Motor neuron (in vitro differentiated cells): ENCODE data around the gene CPNE5. TPM values are rescaled to one million over a fixed set of nuclear protein-coding genes. Genes with fewer than 3 reads are reported as not detected.

Experiments used
- ATAC-seq, 8 experiments: fragments of 200-7000 bp; cut with Tn5 transposase; replicated peaks in 6 of 8; 2 replicates each; pipeline ENCODE4 v1.8.0; 2021; ENCODE audit warnings: mild to moderate bottlenecking in 8 of 8, moderate library complexity in 8 of 8
- H3K27ac ChIP-seq, 2 donors: fragments of 250-450 bp; sonication (Bioruptor Pico); 2 replicates each; pipeline ENCODE4 v1.9.0; 2021; ENCODE audit warnings: antibody characterized with exemption in 2 of 2, mild to moderate bottlenecking in 2 of 2, moderate library complexity in 1 of 2
- H3K4me1 ChIP-seq, 2 donors: fragments of 250-450 bp; sonication (Bioruptor Pico); replicated peaks in 1 of 2; 2 replicates each; pipeline ENCODE4 v1.6.1; 2021; ENCODE audit warnings: antibody characterized with exemption in 2 of 2, mild to moderate bottlenecking in 2 of 2, moderate library complexity in 1 of 2
- H3K4me3 ChIP-seq, 5 donors: fragments of 250-450 bp; sonication (Bioruptor Pico); 2 replicates each; pipeline ENCODE4 v1.9.0; 2021; ENCODE audit warnings: antibody characterized with exemption in 5 of 5, mild to moderate bottlenecking in 5 of 5, moderate library complexity in 4 of 5
- WGBS, 10 experiments: fragments of 450-650 bp; shearing (Covaris generic); methylation state at CpG; one replicate each; pipeline ENCODE4 v1.0.0; 2022; 5-methylcytosine and 5-hydroxymethylcytosine counted together
- in situ Hi-C, 9 experiments: fragments of 400-800 bp; cut with MboI; loops; one replicate each; pipeline ENCODE4 v1.15.0; 2021; ENCODE audit warnings: low sequenced_read_pairs in 9 of 9, low pct_unique_long_range_greater_than_20kb in 2 of 9; ENCODE audit not compliant: unreplicated experiment in 9 of 9
- total RNA-seq, 8 experiments: library from RNA; unstranded; fragments of 300-600 nt; gene quantifications; 2 replicates each; pipeline versions ENCODE4 v1.2.3 to v1.2.4, GENCODE V29; 2022

The CPNE5 gene
- total RNA-seq, 8 experiments from 2014 or later, result 0.45 to 3.1 (median 1.7) TPM

DNA sequence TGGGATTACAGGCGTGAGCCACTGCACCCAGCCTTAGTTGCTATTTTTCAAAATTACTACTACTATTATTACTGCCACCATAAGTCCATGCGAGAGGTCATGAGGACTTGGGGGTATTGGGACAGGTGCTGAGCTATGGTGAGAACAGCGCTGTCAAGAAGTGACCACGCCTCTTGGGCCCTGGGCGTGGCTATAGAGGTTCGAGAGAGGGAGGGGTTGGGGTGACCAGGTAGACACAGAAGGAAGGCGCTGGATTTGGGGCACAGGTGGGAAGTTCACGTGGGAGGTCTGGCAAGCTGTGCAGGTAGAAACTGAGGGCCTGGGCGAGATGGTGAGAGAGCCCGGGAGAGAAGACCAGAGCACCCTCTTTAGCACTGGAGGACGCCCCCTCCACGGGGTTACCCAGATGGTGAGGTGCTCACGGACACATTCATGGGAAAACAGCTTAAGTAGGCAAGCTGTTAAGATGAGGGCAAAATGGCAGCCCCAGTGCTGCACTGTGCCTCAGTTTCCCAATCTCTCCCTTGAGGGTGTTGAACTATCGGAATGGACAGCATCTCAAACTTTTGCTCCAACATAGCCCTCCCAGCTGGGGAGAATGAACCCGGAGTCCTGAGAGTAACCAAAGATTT lies 80.6 kb downstream of the CPNE5 start:
- 20 to 100% (median 88%) methylated on average over 1 to 6 of the region's 15 CpGs; no CpG with 5 or more reads in 2 of the 10 experiments for WGBS, 10 experiments

GRCh38 chr6:36757943-36758508 lies 81.2 kb downstream of the CPNE5 start:
- no peak overlapping the region for H3K4me3 ChIP-seq
- in situ Hi-C loops, result loop anchor here in 3 of 9 experiments (10.0 to 25.0 kb wide), 3 partner anchors 143 to 254 kb away; partner anchors contain the start of gene FGD2 (in 1 of the 3)
- no peak for ATAC-seq
- H3K4me1 ChIP-seq, result peaks cover 25% of the 10 kb centered on the region in 2 donors
- 25 to 100% (median 80%) methylated on average over 1 to 2 of the region's 6 CpGs; no CpG with 5 or more reads in 1 of the 10 experiments for WGBS, 10 experiments
- no peak overlapping the region for H3K27ac ChIP-seq

More for the DNA sequence above, 80.6 kb downstream of the CPNE5 start:
- peak in 3 of 8 experiments; percentile 3 to 34 (median 5) for ATAC-seq
- peaks cover 19 to 21% of the 10 kb centered on the region in 2 donors for H3K4me1 ChIP-seq
- no peak overlapping the region for H3K27ac ChIP-seq
- in situ Hi-C loops, result loop anchor here in 3 of 9 experiments (10.0 to 25.0 kb wide), 3 partner anchors 144 to 254 kb away; partner anchors contain the start of gene FGD2 (in 1 of the 3)
- H3K4me3 ChIP-seq, result no peak overlapping the region

- H3K4me3 ChIP-seq, result no peak overlapping the region
- WGBS, 10 experiments, result 49 to 92% (median 80%) methylated on average over 2 to 4 of the region's 4 CpGs; no CpG with 5 or more reads in 4 of the 10 experiments
- H3K4me1 ChIP-seq, result peaks cover 25 to 29% of the 10 kb centered on the region in 2 donors
- no peak overlapping the region for H3K27ac ChIP-seq
- in situ Hi-C loops, result loop anchor here in 3 of 9 experiments (10.0 to 25.0 kb wide), 3 partner anchors 142 to 255 kb away; partner anchors contain the start of gene FGD2 (in 1 of the 3)
- ATAC-seq, result no peak
Observed at GRCh38 chr6:36757206-36757605, 82.0 kb downstream of the CPNE5 start.

DNA sequence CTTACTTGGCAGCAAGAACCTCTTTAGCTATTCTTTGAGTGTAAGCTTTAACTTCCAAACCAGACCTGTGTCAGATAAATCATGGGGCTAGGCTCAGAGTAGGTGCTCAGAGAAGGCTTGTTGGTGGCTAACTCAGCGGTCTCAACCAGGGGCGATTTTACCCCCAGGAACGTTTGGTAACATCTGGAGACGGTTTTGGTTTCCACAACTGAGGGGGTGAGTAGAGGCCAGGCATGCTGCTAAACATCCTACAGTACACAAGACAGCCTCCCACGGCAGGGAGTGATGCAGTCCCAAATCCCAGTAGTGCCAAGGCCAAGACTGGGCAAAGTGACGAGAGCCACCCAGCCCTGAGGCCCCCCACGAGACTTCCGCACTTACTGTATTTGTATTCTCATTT lies 82.5 kb downstream of the CPNE5 start:
- in situ Hi-C loops, result loop anchor here in 3 of 9 experiments (10.0 to 25.0 kb wide), 3 partner anchors 142 to 256 kb away; partner anchors contain the start of gene FGD2 (in 1 of the 3)
- peaks cover 25 to 29% of the 10 kb centered on the region in 2 donors for H3K4me1 ChIP-seq
- no peak for ATAC-seq
- H3K27ac ChIP-seq, result no peak overlapping the region
- H3K4me3 ChIP-seq, result no peak overlapping the region
- 20 to 84% (median 71%) methylated on average over 1 to 5 of the region's 8 CpGs; no CpG with 5 or more reads in 5 of the 10 experiments for WGBS, 10 experiments

- in situ Hi-C loops, result loop anchor here in 3 of 9 experiments (10.0 to 25.0 kb wide), 3 partner anchors 141 to 257 kb away; partner anchors contain the start of gene FGD2 (in 1 of the 3)
- peaks cover 19 to 23% of the 10 kb centered on the region in 2 donors for H3K4me1 ChIP-seq
Observed at GRCh38 chr6:36755435-36756348, 83.6 kb downstream of the CPNE5 start.

GRCh38 chr6:36754582-36755434 lies 84.4 kb downstream of the CPNE5 start:
- WGBS, 10 experiments, result 49 to 100% (median 80%) methylated on average over 1 to 7 of the region's 9 CpGs; no CpG with 5 or more reads in 2 of the 10 experiments
- ATAC-seq, result no peak
- Histone ChIP-seq H3K27ac (peak overlapping the region in 1 of 2 donors; percentile 42), H3K4me1 (peaks cover 18 to 22% of the 10 kb centered on the region in 2 donors), H3K4me3 (no peak overlapping the region)
- in situ Hi-C loops, result loop anchor here in 3 of 9 experiments (10.0 to 25.0 kb wide), 3 partner anchors 140 to 257 kb away; partner anchors contain the start of gene FGD2 (in 1 of the 3)

More at GRCh38 chr6:36755435-36756348, 83.6 kb downstream of the CPNE5 start:
- WGBS, 10 experiments, result 51 to 100% (median 94%) methylated on average over 1 to 12 of the region's 19 CpGs; no CpG with 5 or more reads in 3 of the 10 experiments
- Histone ChIP-seq H3K27ac (no peak overlapping the region), H3K4me3 (no peak overlapping the region)
- peak in 1 of 8 experiments; percentile 5 for ATAC-seq

GRCh38 chr6:36753671-36754405 lies 85.4 kb downstream of the CPNE5 start:
- Histone ChIP-seq H3K4me3 (no peak overlapping the region), H3K27ac (peak overlapping the region in 1 of 2 donors; percentile 42), H3K4me1 (peaks cover 18 to 22% of the 10 kb centered on the region in 2 donors)
- peak in 6 of 8 experiments; percentile 59 to 93 (median 86) for ATAC-seq
- in situ Hi-C loops, result loop anchor here in 3 of 9 experiments (10.0 to 25.0 kb wide), 3 partner anchors 139 to 258 kb away; partner anchors contain the start of gene FGD2 (in 1 of the 3)
- WGBS, 10 experiments, result 26 to 80% (median 61%) methylated on average over 1 to 5 of the region's 7 CpGs; no CpG with 5 or more reads in 2 of the 10 experiments

GRCh38 chr6:36752886-36753506 lies 86.2 kb downstream of the CPNE5 start:
- no peak for ATAC-seq

DNA sequence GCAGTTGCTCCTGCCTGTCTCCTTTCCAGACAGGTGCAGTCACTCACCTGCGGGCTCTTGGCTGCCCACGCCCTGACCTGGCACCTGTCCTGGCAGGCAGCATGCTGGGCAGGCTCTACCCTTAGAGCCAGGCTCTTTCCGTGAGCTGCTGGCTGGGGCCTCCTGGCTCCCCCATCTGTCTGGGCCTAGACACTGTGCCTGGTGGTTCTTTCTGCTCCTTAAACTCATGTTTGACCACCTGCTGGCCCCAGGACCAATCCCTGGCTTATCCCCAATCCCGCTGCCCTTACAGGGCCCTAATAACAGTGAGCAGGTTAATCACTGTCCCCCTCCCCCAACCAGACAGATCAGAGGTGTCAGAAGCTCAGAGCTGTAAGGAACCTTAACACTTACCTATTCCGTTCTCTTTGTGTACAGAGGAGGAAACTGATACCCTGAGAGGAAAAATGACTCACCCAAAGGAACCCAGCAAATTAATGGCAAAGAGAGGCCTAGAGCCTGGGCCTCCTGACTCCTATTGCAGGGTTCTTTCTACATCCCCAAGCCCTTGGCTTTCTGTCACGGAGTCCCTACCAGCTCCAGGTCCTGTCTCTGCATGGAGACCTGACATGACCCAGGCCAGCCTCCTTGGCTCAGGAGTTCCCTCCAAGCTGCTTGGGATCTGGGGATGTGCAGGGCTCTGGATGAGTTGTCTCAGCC lies 86.9 kb downstream of the CPNE5 start:
- Histone ChIP-seq H3K4me3 (no peak overlapping the region), H3K27ac (no peak overlapping the region), H3K4me1 (peaks cover 18 to 22% of the 10 kb centered on the region in 2 donors)
- ATAC-seq, result no peak
- WGBS, 10 experiments, result 86 to 100% (median 90%) methylated on average over 1 to 3 of the region's 6 CpGs; no CpG with 5 or more reads in 5 of the 10 experiments
- in situ Hi-C loops, result loop anchor here in 3 of 9 experiments (10.0 to 25.0 kb wide), 3 partner anchors 138 to 260 kb away; partner anchors contain the start of gene FGD2 (in 1 of the 3)

More at GRCh38 chr6:36752886-36753506, 86.2 kb downstream of the CPNE5 start:
- no peak overlapping the region for H3K4me3 ChIP-seq
- H3K27ac ChIP-seq, result no peak overlapping the region
- WGBS, 10 experiments, result 64 to 100% (median 73%) methylated on average over 1 to 3 of the region's 6 CpGs; no CpG with 5 or more reads in 6 of the 10 experiments
- peaks cover 18 to 22% of the 10 kb centered on the region in 2 donors for H3K4me1 ChIP-seq
- in situ Hi-C loops, result loop anchor here in 3 of 9 experiments (10.0 to 25.0 kb wide), 3 partner anchors 138 to 259 kb away; partner anchors contain the start of gene FGD2 (in 1 of the 3)

- in situ Hi-C loops, result loop anchor here in 3 of 9 experiments (10.0 to 25.0 kb wide), 3 partner anchors 137 to 260 kb away; partner anchors contain the start of gene FGD2 (in 1 of the 3)
- ATAC-seq, result no peak
- H3K4me1 ChIP-seq, result peaks cover 18 to 22% of the 10 kb centered on the region in 2 donors
- no peak overlapping the region for H3K27ac ChIP-seq
- WGBS, 10 experiments, result 29 to 71% (median 61%) methylated on average over 1 of the region's 1 CpG; no CpG with 5 or more reads in 6 of the 10 experiments
- H3K4me3 ChIP-seq, result no peak overlapping the region
Observed at GRCh38 chr6:36751833-36752186, 87.4 kb downstream of the CPNE5 start.
